Activated B cell treated with CpG ODN at 0.5 μM for 24 hours (primary cell): ENCODE data around the gene C10orf95. TPM values are rescaled to one million over a fixed set of nuclear protein-coding genes. Genes with fewer than 3 reads are reported as not detected.

Experiments used
- ATAC-seq: fragments of 200-7000 bp; cut with Tn5 transposase; one replicate; pipeline ENCODE4 v1.10.0; 2021; ENCODE audit warnings: low read depth, mild to moderate bottlenecking, moderate library complexity
- CTCF ChIA-PET: fragments of 350-600 bp; sonication (Branson Sonifier 250); formaldehyde crosslinking; loops from one replicate; lab custom pipeline; 2021; ENCODE audit warnings: antibody characterized with exemption; lab: Charles Lee
- POLR2A ChIA-PET: fragments of 350-600 bp; sonication (Branson Sonifier 250); formaldehyde crosslinking; loops from one replicate; lab custom pipeline; 2021; ENCODE audit warnings: antibody characterized with exemption; lab: Charles Lee
- DNase-seq: peaks from one replicate; pipeline ENCODE4 v3.0.0; 2022
- H3K27ac Mint-ChIP-seq: one replicate; pipeline ENCODE4 v1.8.0; 2020; ENCODE audit warnings: mixed read lengths
- H3K27me3 Mint-ChIP-seq: one replicate; pipeline ENCODE4 v1.8.0; 2021; ENCODE audit warnings: mixed read lengths
- H3K36me3 Mint-ChIP-seq: one replicate; pipeline ENCODE4 v1.8.0; 2021; ENCODE audit warnings: low read depth, mixed read lengths
- H3K4me1 Mint-ChIP-seq: one replicate; pipeline ENCODE4 v1.8.0; 2021; ENCODE audit warnings: mixed read lengths
- H3K4me3 Mint-ChIP-seq: one replicate; pipeline ENCODE4 v1.8.0; 2020; ENCODE audit warnings: mild to moderate bottlenecking, mixed read lengths
- H3K9me3 Mint-ChIP-seq: one replicate; pipeline ENCODE4 v1.8.0; 2020; ENCODE audit warnings: mixed read lengths
- intact Hi-C: fragments of 100-400 bp; cut with micrococcal nuclease; formaldehyde crosslinking; loops from one replicate; pipeline ENCODE4 v1.15.1; 2024
- total RNA-seq: library from RNA; stranded (reverse); gene quantifications from 2 replicates; pipeline ENCODE4 v1.2.3, GENCODE V29; 2022
- TF ChIP-seq, protein P1 (sequence below): fragments of 200-600 bp; IDR thresholded peaks from one replicate; pipeline ENCODE4 v1.8.0; 2022; ENCODE audit warnings: antibody characterized with exemption, mild to moderate bottlenecking

C10orf95 gene
- total RNA-seq, 1 donor from 2014 or later: 0.35 TPM

DNA sequence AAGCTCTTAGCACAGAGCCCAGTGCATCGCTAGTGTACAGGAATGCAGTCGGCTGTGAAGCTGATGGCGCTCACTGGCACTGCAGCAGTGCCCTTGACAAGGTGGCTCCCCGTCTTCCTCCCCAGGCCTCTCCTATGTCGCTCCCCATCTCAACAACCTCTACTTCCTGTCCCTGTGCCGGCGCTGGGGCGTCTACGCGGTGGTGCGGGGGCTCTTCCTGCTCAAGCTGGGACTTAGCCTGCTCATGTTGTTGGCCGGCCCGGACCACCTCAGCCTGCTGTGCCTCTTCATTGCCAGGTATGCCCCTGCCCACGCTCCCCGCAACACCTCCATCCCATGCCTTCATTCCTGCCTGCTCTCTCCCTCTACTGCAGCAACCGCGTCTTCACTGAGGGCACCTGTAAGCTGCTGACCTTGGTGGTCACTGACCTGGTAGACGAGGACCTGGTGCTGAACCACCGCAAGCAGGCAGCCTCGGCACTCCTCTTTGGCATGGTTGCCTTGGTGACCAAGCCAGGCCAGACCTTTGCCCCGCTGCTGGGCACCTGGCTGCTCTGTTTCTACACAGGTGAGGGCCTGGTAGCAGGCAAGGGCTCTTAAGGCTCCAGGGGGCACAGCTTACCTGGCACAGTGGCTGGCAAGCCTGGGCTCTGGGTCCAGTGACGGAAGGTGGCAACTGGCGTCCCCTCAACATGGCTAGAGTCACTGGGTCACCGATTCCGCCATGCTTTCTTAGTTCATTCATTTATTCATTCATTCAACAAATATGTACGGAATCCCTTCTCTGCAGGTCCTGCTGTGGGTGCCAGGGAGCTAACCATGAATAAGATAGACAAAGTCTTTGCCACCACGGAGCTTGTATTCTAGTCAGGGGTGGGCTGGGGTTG lies 22.3 kb upstream of the C10orf95 start:
- Mint-ChIP-seq H3K9me3 (no peaks in the 10 kb centered on the region), H3K4me1 (peaks cover under 1% of the 10 kb centered on the region), H3K27ac (no peak overlapping the region), H3K4me3 (no peak overlapping the region), H3K27me3 (no peaks in the 10 kb centered on the region), H3K36me3 (peaks cover 1% of the 10 kb centered on the region)
- ChIA-PET POLR2A (interaction anchor here (0.6 kb wide), 1 partner anchor 66 kb away, joined by 3 read pairs; no protein-coding TSS in a partner anchor), CTCF (no interaction called here)
- intact Hi-C loops: no loop called here
- DNase-seq: no peak
- ATAC-seq: no peak
- TF ChIP-seq, protein P1, sequence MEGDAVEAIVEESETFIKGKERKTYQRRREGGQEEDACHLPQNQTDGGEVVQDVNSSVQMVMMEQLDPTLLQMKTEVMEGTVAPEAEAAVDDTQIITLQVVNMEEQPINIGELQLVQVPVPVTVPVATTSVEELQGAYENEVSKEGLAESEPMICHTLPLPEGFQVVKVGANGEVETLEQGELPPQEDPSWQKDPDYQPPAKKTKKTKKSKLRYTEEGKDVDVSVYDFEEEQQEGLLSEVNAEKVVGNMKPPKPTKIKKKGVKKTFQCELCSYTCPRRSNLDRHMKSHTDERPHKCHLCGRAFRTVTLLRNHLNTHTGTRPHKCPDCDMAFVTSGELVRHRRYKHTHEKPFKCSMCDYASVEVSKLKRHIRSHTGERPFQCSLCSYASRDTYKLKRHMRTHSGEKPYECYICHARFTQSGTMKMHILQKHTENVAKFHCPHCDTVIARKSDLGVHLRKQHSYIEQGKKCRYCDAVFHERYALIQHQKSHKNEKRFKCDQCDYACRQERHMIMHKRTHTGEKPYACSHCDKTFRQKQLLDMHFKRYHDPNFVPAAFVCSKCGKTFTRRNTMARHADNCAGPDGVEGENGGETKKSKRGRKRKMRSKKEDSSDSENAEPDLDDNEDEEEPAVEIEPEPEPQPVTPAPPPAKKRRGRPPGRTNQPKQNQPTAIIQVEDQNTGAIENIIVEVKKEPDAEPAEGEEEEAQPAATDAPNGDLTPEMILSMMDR: no peak

DNA sequence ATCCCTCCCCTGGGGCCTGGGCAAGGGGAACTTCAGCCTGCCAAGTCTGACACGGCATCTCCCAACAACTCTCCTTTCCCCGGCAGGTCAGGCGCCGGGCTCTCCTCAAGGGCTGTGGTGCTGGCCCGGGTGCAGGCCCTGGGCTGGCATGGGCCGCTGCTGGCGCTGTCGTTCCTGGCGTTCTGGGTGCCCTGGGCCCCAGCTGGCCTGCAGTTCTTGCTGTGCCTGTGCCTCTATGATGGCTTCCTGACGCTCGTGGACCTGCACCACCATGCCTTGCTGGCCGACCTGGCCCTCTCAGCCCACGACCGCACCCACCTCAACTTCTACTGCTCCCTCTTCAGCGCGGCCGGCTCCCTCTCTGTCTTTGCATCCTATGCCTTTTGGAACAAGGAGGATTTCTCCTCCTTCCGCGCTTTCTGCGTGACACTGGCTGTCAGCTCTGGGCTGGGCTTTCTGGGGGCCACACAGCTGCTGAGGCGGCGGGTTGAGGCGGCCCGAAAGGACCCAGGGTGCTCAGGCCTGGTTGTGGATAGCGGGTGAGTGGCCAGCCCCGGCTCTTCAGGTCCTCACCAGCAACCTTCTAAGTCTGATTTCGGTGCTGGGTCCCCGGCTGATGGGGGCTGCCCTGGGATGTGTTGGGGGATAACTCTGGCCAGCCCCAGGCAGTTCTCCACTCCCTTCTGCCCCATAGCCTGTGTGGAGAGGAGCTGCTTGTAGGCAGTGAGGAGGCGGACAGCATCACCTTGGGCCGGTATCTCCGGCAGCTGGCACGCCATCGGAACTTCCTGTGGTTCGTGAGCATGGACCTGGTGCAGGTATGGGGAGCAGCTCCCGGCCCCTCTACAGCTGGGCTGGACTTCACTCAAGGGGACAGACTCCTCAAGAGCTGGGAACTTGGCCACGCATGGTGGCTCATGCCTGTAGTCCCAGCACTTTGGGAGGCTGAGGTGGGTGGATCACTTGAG lies 19.5 kb upstream of the C10orf95 start:
- ChIA-PET POLR2A (no interaction called here), CTCF (interaction anchor here (2.2 kb wide), 1 partner anchor 9 kb away, joined by 6 read pairs; no protein-coding TSS in a partner anchor)
- no peaks in the 10 kb centered on the region for H3K36me3 Mint-ChIP-seq
- no peaks in the 10 kb centered on the region for H3K4me1 Mint-ChIP-seq
- TF ChIP-seq, protein P1: no peak
- no peaks in the 10 kb centered on the region for H3K9me3 Mint-ChIP-seq
- DNase-seq (no peak), ATAC-seq (no peak)
- H3K27ac Mint-ChIP-seq: no peak overlapping the region
- H3K4me3 Mint-ChIP-seq: no peak overlapping the region
- intact Hi-C loops: no loop called here
- no peaks in the 10 kb centered on the region for H3K27me3 Mint-ChIP-seq

DNA sequence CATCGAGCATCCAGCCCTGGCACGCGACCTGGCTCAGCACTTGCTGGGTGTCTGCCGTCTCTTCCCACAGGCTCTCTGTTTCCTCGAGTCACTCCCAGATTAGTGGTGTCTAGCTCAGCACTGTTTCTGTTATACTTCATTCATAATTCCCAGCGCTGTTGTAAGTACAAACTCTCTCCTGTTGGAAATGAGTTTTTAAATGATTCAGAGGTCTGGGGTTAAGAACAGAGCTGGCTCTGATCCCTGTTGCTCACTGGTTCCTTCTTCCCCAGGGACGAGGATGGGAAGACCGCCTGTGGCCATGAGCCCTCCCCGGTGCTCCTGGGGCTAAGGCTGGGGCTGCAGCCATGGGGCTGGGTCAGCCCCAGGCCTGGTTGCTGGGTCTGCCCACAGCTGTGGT lies 17.3 kb upstream of the C10orf95 start:
- Mint-ChIP-seq H3K4me1 (no peaks in the 10 kb centered on the region), H3K4me3 (no peak overlapping the region), H3K9me3 (no peaks in the 10 kb centered on the region), H3K27me3 (no peaks in the 10 kb centered on the region), H3K36me3 (no peaks in the 10 kb centered on the region), H3K27ac (no peak overlapping the region)
- ChIA-PET CTCF (no interaction called here), POLR2A (no interaction called here)
- DNase-seq (no peak), ATAC-seq (no peak)
- intact Hi-C loops: no loop called here
- TF ChIP-seq, protein P1: no peak

DNA sequence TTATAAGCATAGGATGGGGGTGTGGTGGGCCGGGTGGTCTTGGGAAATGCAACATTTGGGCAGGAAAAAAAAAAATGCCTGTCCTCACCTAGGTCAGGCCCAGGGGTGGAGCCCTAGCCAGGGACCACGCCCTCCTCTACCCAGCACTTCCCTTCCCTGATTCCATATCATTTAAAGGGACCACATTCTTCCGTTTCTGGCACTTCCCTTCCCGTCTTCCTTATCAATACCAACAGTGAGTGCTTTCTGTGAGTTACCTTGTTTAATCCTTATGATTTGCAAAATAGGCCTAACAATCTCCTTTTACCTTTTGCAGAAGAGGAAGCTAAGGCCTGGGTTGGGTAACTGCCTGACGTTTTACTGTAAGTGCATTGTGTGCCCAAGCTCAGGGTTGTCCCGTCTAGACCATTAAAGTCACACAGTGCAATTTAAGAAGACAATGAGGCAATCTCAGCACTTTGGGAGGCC lies 16.7 kb upstream of the C10orf95 start:
- TF ChIP-seq, protein P1: no peak
- H3K9me3 Mint-ChIP-seq: no peaks in the 10 kb centered on the region
- H3K4me3 Mint-ChIP-seq: no peak overlapping the region
- intact Hi-C loops: no loop called here
- no peak overlapping the region for H3K27ac Mint-ChIP-seq
- H3K4me1 Mint-ChIP-seq: peaks cover 5% of the 10 kb centered on the region
- POLR2A ChIA-PET: no interaction called here
- H3K27me3 Mint-ChIP-seq: no peaks in the 10 kb centered on the region
- no peak for ATAC-seq
- no peak for DNase-seq
- CTCF ChIA-PET: interaction anchor here (0.7 kb wide), 1 partner anchor 15 kb away, joined by 3 read pairs; no protein-coding TSS in a partner anchor
- no peaks in the 10 kb centered on the region for H3K36me3 Mint-ChIP-seq
